ENCODE results near the gene NFATC1. TPM values are rescaled to one million over a fixed set of nuclear protein-coding genes. Genes with fewer than 3 reads are reported as not detected.

Gene NFATC1
- total RNA-seq, 6 donors from 2014 or later: 13.6 to 39.5 (median 20.3) TPM

DNA sequence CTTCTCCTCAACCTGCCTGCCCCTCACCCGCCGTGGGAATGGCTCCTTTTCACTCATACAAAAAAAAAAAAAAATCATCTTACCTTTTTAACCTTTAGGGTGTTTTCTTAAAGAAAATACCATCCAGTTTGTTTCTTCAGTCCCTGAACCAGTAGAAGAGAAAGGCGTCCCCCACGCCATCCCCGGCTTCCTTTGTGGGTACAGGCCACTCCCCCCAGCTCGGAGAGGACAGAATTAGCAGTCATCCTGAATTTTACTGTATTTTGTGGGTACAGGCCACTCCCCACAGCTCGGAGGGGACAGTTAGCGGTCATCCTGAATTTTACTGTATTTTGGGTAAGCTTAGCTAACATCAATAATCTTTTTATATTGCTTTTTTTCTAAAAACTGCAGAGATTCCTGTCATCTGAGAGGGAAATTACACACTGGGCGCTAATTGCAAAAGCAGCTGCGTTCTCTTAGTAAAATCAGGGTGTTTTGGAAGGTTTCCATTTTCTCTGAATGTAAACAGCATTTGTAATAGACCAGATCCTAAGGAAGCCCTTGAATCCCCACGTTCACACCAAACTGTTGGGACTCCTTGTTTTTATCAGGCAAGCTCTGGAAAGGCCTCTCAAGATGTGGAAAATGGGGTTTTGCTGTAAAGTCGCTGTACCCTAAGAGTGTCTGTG, 72.5 kb downstream of the NFATC1 start:
- peaks cover 0 to 5% (median 1%) of the 10 kb centered on the region in 4 donors for H3K4me1 ChIP-seq
- TF ChIP-seq EP300 (IDR thresholded peaks at IDR 0.05) (no peak), POLR2AphosphoS5 (IDR thresholded peaks at IDR 0.05) (no peak), POLR2A (IDR thresholded peaks at IDR 0.05) (no peak)
- TF ChIP-seq, protein P1, sequence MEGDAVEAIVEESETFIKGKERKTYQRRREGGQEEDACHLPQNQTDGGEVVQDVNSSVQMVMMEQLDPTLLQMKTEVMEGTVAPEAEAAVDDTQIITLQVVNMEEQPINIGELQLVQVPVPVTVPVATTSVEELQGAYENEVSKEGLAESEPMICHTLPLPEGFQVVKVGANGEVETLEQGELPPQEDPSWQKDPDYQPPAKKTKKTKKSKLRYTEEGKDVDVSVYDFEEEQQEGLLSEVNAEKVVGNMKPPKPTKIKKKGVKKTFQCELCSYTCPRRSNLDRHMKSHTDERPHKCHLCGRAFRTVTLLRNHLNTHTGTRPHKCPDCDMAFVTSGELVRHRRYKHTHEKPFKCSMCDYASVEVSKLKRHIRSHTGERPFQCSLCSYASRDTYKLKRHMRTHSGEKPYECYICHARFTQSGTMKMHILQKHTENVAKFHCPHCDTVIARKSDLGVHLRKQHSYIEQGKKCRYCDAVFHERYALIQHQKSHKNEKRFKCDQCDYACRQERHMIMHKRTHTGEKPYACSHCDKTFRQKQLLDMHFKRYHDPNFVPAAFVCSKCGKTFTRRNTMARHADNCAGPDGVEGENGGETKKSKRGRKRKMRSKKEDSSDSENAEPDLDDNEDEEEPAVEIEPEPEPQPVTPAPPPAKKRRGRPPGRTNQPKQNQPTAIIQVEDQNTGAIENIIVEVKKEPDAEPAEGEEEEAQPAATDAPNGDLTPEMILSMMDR (IDR thresholded peaks at IDR 0.05): no peak
- no peak overlapping the region for H3K27ac ChIP-seq
- no peak overlapping the region for H3K4me3 ChIP-seq
- no peaks in the 10 kb centered on the region for H3K27me3 ChIP-seq
- ATAC-seq (ENCODE audit: low FRiP score in 2 of 2): no peak
- no peaks in the 10 kb centered on the region for H3K9me3 ChIP-seq
- 72 to 81% methylated on average over 12 of the region's 12 CpGs for WGBS, 2 donors
- H3K36me3 ChIP-seq: peaks cover 0 to 59% (median 32%) of the 10 kb centered on the region in 4 donors
- DNase-seq: no peak

GRCh38 chr18:79469309-79469708, 73.6 kb downstream of the NFATC1 start:
- H3K9me3 ChIP-seq: no peaks in the 10 kb centered on the region
- TF ChIP-seq EP300 (IDR thresholded peaks at IDR 0.05) (no peak), POLR2A (IDR thresholded peaks at IDR 0.05) (no peak), POLR2AphosphoS5 (IDR thresholded peaks at IDR 0.05) (no peak)
- TF ChIP-seq, protein P1 (IDR thresholded peaks at IDR 0.05): no peak
- WGBS, 2 donors: 94 to 95% methylated on average over 12 to 17 of the region's 17 CpGs
- H3K27me3 ChIP-seq: no peaks in the 10 kb centered on the region
- DNase-seq (peak in 1 of 2 donors; percentile 66), ATAC-seq (ENCODE audit: low FRiP score in 2 of 2) (no peak)
- peaks cover 0 to 5% (median 1%) of the 10 kb centered on the region in 4 donors for H3K4me1 ChIP-seq
- H3K27ac ChIP-seq: no peak overlapping the region
- no peak overlapping the region for H3K4me3 ChIP-seq
- H3K36me3 ChIP-seq: peaks cover 0 to 58% (median 32%) of the 10 kb centered on the region in 4 donors

DNA sequence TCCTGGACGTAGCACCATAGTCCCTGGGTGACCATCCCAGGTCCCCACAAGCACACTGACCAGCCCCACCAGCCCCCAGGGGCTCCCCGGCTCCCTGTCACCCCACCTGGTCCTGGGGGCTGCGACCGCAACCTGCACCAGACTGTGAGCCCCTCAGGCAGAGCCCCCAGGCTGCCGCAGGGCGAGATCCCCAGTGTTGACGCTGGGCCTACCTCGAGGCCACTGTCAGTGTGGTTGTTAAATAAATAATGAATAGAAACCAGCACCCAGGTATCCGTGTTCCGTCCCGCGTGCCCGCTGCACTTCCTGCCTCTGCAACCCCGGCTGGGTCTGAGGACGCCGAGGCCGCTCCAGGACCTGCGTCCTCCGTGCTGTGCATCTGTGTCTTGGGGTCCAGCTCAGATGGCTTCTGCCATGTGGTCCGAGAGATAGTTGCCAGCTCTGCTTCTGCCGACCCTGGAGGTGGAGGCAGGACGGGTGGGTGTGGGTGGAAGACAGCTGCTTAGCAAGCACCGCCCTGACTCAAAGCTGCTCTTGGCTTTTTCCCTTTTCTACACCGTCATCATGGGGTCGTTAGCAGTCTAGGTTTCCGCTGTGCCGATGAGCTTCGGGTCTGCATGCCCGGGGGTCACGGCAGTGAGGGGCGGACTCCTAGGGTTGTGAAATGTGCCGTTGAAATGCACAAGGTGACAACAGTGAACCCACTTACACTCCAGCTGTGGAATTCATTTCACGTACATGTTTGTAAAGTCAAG, 74.2 kb downstream of the NFATC1 start:
- H3K9me3 ChIP-seq: no peaks in the 10 kb centered on the region
- no peak overlapping the region for H3K27ac ChIP-seq
- DNase-seq (peak in 1 of 2 donors; percentile 69), ATAC-seq (ENCODE audit: low FRiP score in 2 of 2) (no peak)
- H3K4me1 ChIP-seq: peaks cover 0 to 5% (median under 1%) of the 10 kb centered on the region in 4 donors
- WGBS, 2 donors: 92 to 95% methylated on average over 27 to 33 of the region's 33 CpGs
- H3K27me3 ChIP-seq: no peaks in the 10 kb centered on the region
- peaks cover 0 to 58% (median 32%) of the 10 kb centered on the region in 4 donors for H3K36me3 ChIP-seq
- no peak overlapping the region for H3K4me3 ChIP-seq
- TF ChIP-seq EP300 (IDR thresholded peaks at IDR 0.05): no peak

DNA sequence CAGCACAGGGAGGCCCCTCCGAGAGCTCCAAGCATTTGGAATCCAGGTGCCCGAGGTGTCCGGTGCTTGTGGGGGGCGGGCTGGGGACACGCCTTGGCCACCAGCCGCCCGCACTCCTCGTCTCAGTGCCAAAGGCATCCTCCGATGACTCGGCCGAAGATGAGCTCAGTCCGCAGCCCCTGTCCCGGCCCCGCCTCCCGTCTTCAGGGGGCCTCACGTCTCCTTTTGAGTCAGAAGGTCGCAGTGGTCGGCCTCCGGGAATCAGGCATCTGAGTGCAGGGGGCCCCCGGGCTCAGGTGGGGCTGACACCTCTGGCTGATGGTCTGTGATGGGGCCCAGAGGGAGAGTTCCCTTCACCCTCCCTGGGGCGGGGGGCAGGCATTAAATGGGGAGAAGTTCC, 74.8 kb downstream of the NFATC1 start:
- ATAC-seq (ENCODE audit: low FRiP score in 2 of 2) (peak in 1 of 2 donors; percentile 6), DNase-seq (peak in 1 of 2 donors; percentile 77)
- Histone ChIP-seq H3K4me3 (no peak overlapping the region), H3K36me3 (peaks cover 0 to 58% (median 32%) of the 10 kb centered on the region in 4 donors), H3K4me1 (peaks cover 0 to 4% (median 0%) of the 10 kb centered on the region in 4 donors), H3K27me3 (no peaks in the 10 kb centered on the region), H3K9me3 (no peaks in the 10 kb centered on the region), H3K27ac (no peak overlapping the region)
- 94% methylated on average over 18 to 21 of the region's 21 CpGs for WGBS, 2 donors
- TF ChIP-seq POLR2A (IDR thresholded peaks at IDR 0.05): no peak
- TF ChIP-seq POLR2AphosphoS5 (IDR thresholded peaks at IDR 0.05): no peak
- TF ChIP-seq, protein P1 (IDR thresholded peaks at IDR 0.05): no peak
- no peak for TF ChIP-seq EP300 (IDR thresholded peaks at IDR 0.05)

DNA sequence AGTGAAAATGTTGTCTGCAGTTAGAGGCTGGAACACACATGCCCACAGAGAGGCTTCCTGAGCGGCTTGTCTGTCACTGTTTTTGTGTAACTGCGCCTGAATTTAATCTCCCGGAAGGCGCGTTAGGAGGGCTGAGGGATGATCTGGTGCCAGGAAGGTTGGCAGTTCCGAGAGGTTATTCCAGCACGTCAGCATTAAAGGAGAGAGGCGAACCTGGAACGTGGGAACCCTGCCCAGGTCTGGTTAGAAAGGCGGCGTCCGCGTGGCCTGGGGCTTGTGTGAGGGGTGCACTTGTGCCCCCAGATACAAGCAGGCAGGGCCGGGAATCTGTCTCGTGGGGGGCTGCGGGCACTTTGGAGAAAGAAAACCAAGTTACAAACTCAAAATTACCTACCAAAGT, 75.3 kb downstream of the NFATC1 start:
- WGBS, 2 donors: 84 to 89% methylated on average over 16 of the region's 16 CpGs
- TF ChIP-seq POLR2A (IDR thresholded peaks at IDR 0.05) (no peak), EP300 (IDR thresholded peaks at IDR 0.05) (no peak), POLR2AphosphoS5 (IDR thresholded peaks at IDR 0.05) (no peak)
- TF ChIP-seq, protein P1 (IDR thresholded peaks at IDR 0.05): no peak
- peak in 1 of 2 donors; percentile 52 for DNase-seq
- Histone ChIP-seq H3K4me1 (no peaks in the 10 kb centered on the region), H3K27me3 (no peaks in the 10 kb centered on the region), H3K9me3 (no peaks in the 10 kb centered on the region), H3K36me3 (peaks cover 0 to 58% (median 32%) of the 10 kb centered on the region in 4 donors), H3K4me3 (no peak overlapping the region), H3K27ac (no peak overlapping the region)
- ATAC-seq (ENCODE audit: low FRiP score in 2 of 2): no peak
